DMS153 treated with DMSO at 0.1 percent for 48 hours (cell line): Measurements from ENCODE around the gene PACSIN2.
A peak's percentile ranks its signal among the peaks of the same experiment; 100 is the strongest.

ENCODE experiments used
- DNase-seq: peaks from one replicate; lab custom pipeline; 2025; ENCODE audit not compliant: unreplicated experiment; lab: John Stamatoyannopoulos, UW

PACSIN2 gene

GRCh38 chr22:42831712-42832111 is 183.2 kb downstream of the PACSIN2 start:
- DNase-seq = no peak

- DNase-seq = no peak
Observed at GRCh38 chr22:42830161-42830560, 184.8 kb downstream of the PACSIN2 start.

DNA sequence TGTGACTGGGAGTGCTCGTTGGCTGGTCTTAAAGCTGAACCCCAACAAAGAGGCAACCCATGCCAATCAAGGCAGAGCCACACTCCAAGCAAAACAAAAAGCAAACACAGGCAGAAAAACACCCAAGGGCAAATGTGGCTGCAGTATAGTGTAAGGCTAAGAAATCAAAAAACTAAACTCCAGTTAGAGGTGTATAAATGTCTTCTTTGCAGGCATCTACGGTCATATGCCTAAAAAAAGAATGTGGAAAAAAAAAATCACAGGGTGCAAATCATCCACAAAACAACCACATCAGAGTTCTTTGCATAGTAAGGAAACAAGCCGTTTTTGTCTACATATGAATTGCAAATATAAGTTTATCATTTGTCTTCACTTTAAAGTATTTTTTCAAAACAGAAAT is 185.6 kb downstream of the PACSIN2 start:
- DNase-seq = no peak

DNA sequence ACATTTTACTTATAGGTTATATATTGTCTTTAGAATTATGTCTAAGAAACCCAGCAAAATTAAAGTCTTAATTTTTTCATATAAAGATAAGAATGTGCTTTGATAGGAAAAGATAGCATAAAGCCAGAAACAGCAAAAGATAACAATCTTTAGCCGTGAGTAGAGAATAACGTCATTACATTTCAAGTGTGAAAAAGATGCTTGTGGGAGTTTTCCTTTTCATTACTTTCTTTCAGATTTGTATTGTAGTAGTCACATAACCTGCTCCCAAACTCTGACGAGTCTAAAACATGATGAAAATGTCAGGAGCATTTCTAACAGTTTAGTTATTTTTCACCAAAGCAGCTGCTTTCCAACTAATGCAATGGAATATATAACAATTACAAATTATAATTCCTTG is 189.2 kb downstream of the PACSIN2 start:
- DNase-seq = no peak

- DNase-seq = no peak
Observed at GRCh38 chr22:42821386-42821785, 193.6 kb downstream of the PACSIN2 start.

GRCh38 chr22:42820045-42820763 is 194.7 kb downstream of the PACSIN2 start:
- DNase-seq = peak; percentile 51
